ENCODE data around the gene CCDC192. TPM values are rescaled to one million over a fixed set of nuclear protein-coding genes. Genes with fewer than 3 reads are reported as not detected.

Gene CCDC192
- total RNA-seq, 1 experiment from 2014 or later = not detected

DNA sequence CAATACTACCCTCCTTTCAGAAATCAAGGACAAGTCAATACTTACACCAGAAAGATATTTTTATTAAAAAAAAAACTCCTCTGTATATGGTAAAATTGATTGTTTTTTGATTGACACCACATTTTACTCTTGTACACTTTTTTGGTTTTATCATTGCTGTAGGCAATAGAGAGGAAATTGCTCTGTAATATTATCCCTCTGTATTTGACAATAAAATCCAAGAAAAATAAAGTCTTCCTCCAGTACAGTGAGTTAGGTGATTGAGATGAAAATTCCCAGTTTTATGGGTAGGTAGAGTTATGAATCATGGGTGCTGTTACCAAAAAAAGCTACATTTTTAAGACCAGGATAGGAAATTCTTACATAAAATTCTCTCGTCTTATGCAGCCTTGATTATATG is 22.6 kb upstream of the CCDC192 start:
- Mint-ChIP-seq H3K36me3 (ENCODE audit: insufficient read depth, unreplicated experiment) (no peaks in the 10 kb centered on the region), H3K4me3 (ENCODE audit: unreplicated experiment) (no peak overlapping the region), H3K9me3 (ENCODE audit: unreplicated experiment) (peaks cover 4% of the 10 kb centered on the region), H3K4me1 (ENCODE audit: low read depth, unreplicated experiment) (peaks cover 11% of the 10 kb centered on the region), H3K27me3 (ENCODE audit: insufficient read depth, unreplicated experiment) (no peaks in the 10 kb centered on the region), H3K27ac (ENCODE audit: unreplicated experiment) (no peak overlapping the region)
- BruUV-seq (replicated peaks) = no TSS peak
- TF ChIP-seq, protein P1, sequence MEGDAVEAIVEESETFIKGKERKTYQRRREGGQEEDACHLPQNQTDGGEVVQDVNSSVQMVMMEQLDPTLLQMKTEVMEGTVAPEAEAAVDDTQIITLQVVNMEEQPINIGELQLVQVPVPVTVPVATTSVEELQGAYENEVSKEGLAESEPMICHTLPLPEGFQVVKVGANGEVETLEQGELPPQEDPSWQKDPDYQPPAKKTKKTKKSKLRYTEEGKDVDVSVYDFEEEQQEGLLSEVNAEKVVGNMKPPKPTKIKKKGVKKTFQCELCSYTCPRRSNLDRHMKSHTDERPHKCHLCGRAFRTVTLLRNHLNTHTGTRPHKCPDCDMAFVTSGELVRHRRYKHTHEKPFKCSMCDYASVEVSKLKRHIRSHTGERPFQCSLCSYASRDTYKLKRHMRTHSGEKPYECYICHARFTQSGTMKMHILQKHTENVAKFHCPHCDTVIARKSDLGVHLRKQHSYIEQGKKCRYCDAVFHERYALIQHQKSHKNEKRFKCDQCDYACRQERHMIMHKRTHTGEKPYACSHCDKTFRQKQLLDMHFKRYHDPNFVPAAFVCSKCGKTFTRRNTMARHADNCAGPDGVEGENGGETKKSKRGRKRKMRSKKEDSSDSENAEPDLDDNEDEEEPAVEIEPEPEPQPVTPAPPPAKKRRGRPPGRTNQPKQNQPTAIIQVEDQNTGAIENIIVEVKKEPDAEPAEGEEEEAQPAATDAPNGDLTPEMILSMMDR (IDR thresholded peaks at IDR 0.05; ENCODE audit: insufficient read depth in 1 of 2, low read depth in 1 of 2, low read length in 1 of 2, severe bottlenecking in 1 of 2, unreplicated experiment in 1 of 2) = no peak
- intact Hi-C loops (cut with micrococcal nuclease; ENCODE audit: unreplicated experiment) = no loop called here
- H3K27me3 ChIP-seq (replicated peaks; ENCODE audit: control insufficient read depth, insufficient read depth, low read length) = no peaks in the 10 kb centered on the region
- no peak for DNase-seq
- H3K4me1 ChIP-seq = no peaks in the 10 kb centered on the region
- ChIA-PET POLR2A (no interaction called here), CTCF (no interaction called here)
- 0 out of 2 replicates have a peak, but pooled peaks cover under 1% of the 10 kb centered on the region for H3K9me3 ChIP-seq
- no peak overlapping the region for H3K4me3 ChIP-seq (ENCODE audit: low read depth, low read length)
- H3K36me3 ChIP-seq (ENCODE audit: control insufficient read depth, insufficient read depth, low read length) = no peaks in the 10 kb centered on the region

DNA sequence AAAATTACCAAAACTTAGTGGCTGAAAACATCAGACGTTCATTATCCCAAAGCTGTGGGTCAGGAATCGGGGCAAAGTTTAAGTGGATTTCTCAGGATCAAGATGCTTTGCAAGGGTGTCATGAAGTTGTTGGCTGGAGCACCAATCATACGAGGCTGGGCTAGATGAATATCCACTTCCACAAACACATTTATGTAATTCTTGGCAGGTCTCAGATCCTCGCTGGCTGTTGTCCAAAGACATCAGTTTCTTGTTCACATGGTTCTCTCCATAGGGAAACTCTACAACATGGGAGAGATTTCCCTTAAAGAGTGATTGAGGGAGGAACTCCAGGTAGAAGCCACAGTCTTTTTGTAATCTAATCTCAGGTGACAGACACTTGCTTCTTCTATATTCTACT is 20.2 kb upstream of the CCDC192 start:
- no peak overlapping the region for H3K27ac Mint-ChIP-seq (ENCODE audit: unreplicated experiment)
- BruUV-seq (replicated peaks) = no TSS peak
- POLR2A ChIA-PET = no interaction called here

DNA sequence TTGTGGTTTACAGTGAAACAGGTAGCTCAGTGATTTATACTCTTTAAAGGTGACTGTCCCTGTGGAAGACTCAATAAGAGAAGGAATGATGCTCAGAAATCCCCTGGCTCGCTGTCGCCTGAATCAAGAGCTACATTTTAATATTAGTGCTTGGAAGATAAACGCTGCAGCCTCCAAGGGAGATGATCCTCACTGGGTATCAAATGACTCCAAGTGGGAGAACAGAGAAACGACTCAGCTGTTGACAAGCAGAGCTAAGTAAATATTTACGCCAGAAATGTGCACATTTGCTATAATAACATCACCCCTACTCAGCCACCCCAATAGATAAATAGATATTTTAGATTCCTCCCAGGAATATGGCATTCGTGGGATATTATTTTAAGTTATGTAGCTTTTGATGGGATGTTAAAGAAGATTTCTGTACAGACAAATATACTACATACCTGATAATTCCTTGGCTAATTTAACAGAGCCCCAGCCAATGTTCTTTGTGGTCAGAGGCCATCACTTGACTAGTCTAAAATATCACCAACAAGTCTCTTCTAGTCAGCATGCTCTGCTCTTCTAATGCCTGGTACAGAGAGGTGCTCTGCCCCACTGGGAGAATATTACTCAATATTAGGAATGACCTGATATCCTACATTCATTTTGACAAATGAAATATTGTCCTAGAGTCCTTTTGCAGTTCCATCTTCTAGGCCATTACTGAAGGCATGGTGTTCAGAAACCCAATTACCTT is 18.3 kb upstream of the CCDC192 start:
- Mint-ChIP-seq H3K27me3 (ENCODE audit: insufficient read depth, unreplicated experiment) (no peaks in the 10 kb centered on the region), H3K9me3 (ENCODE audit: unreplicated experiment) (no peaks in the 10 kb centered on the region), H3K4me1 (ENCODE audit: low read depth, unreplicated experiment) (peaks cover 11% of the 10 kb centered on the region), H3K36me3 (ENCODE audit: insufficient read depth, unreplicated experiment) (no peaks in the 10 kb centered on the region), H3K4me3 (ENCODE audit: unreplicated experiment) (no peak overlapping the region), H3K27ac (ENCODE audit: unreplicated experiment) (no peak overlapping the region)
- BruUV-seq (replicated peaks) = no TSS peak
- Histone ChIP-seq H3K27me3 (replicated peaks; ENCODE audit: control insufficient read depth, insufficient read depth, low read length) (no peaks in the 10 kb centered on the region), H3K4me3 (ENCODE audit: low read depth, low read length) (no peak overlapping the region), H3K36me3 (ENCODE audit: control insufficient read depth, insufficient read depth, low read length) (no peaks in the 10 kb centered on the region), H3K9me3 (0 out of 2 replicates have a peak, but pooled peaks cover 2% of the 10 kb centered on the region), H3K4me1 (no peaks in the 10 kb centered on the region)
- TF ChIP-seq, protein P1 (IDR thresholded peaks at IDR 0.05; ENCODE audit: insufficient read depth in 1 of 2, low read depth in 1 of 2, low read length in 1 of 2, severe bottlenecking in 1 of 2, unreplicated experiment in 1 of 2) = no peak
- ChIA-PET POLR2A (no interaction called here), CTCF (no interaction called here)
- DNase-seq = no peak
- intact Hi-C loops (cut with micrococcal nuclease; ENCODE audit: unreplicated experiment) = no loop called here

More for the DNA sequence above, 20.2 kb upstream of the CCDC192 start:
- H3K27me3 ChIP-seq (replicated peaks; ENCODE audit: control insufficient read depth, insufficient read depth, low read length) = no peaks in the 10 kb centered on the region
- H3K27me3 Mint-ChIP-seq (ENCODE audit: insufficient read depth, unreplicated experiment) = no peaks in the 10 kb centered on the region
- H3K4me3 ChIP-seq (ENCODE audit: low read depth, low read length) = no peak overlapping the region
- H3K4me1 ChIP-seq = no peaks in the 10 kb centered on the region
- H3K4me3 Mint-ChIP-seq (ENCODE audit: unreplicated experiment) = no peak overlapping the region
- intact Hi-C loops (cut with micrococcal nuclease; ENCODE audit: unreplicated experiment) = no loop called here
- 0 out of 2 replicates have a peak, but pooled peaks cover 2% of the 10 kb centered on the region for H3K9me3 ChIP-seq
- DNase-seq = no peak
- no peaks in the 10 kb centered on the region for H3K36me3 ChIP-seq (ENCODE audit: control insufficient read depth, insufficient read depth, low read length)
- TF ChIP-seq, protein P1 (IDR thresholded peaks at IDR 0.05; ENCODE audit: insufficient read depth in 1 of 2, low read depth in 1 of 2, low read length in 1 of 2, severe bottlenecking in 1 of 2, unreplicated experiment in 1 of 2) = no peak
- no peaks in the 10 kb centered on the region for H3K36me3 Mint-ChIP-seq (ENCODE audit: insufficient read depth, unreplicated experiment)
- H3K9me3 Mint-ChIP-seq (ENCODE audit: unreplicated experiment) = no peaks in the 10 kb centered on the region
- CTCF ChIA-PET = no interaction called here
- H3K4me1 Mint-ChIP-seq (ENCODE audit: low read depth, unreplicated experiment) = peaks cover 11% of the 10 kb centered on the region
